Activated T-cell treated with anti-CD3 and anti-CD28 coated beads, Interleukin-2, amount 50 U/mL, for 1 hour (primary cell): Measurements from ENCODE around the gene OR52I1.
A peak's percentile ranks its signal among the peaks of the same experiment; 100 is the strongest.

ENCODE experiments used
- DNase-seq: peaks from one replicate; pipeline ENCODE4 v3.0.0-alpha.2; 2020

Gene OR52I1, protein sequence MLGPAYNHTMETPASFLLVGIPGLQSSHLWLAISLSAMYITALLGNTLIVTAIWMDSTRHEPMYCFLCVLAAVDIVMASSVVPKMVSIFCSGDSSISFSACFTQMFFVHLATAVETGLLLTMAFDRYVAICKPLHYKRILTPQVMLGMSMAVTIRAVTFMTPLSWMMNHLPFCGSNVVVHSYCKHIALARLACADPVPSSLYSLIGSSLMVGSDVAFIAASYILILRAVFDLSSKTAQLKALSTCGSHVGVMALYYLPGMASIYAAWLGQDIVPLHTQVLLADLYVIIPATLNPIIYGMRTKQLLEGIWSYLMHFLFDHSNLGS

GRCh38 chr11:4593739-4594138 is at the start of gene OR52I1:
Gene OR52I1, plus strand, starts transcription at chr11:4594039. Its CDS starts 0 bp downstream, at chr11:4594039.
- DNase-seq, result no peak

DNA sequence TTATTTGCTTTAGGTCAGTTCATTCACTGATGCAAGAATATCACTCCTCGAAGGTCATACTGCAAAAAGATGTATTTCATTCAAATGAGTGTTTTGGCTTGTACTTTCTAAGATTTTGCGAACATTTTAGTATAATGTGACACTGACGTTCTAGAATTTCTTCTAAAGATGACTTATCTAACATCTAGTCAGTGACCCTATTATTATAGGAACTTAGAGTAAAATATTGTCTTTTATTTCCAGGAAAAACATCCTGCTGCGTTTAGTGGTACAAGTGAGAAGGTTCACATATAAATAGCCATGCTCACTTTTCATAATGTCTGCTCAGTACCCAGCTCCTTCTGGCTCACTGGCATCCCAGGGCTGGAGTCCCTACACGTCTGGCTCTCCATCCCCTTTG is 48.9 kb upstream of the OR52I1 start, which contains the start of gene OR52M1:
TSS of gene OR52M1 (plus strand) at position 301 of the 400 bp plus-strand sequence. CDS start at position 301, 0 bp downstream.
- DNase-seq, result no peak

GRCh38 chr11:4546878-4547277 is 47.0 kb upstream of the OR52I1 start:
- DNase-seq, result no peak

DNA sequence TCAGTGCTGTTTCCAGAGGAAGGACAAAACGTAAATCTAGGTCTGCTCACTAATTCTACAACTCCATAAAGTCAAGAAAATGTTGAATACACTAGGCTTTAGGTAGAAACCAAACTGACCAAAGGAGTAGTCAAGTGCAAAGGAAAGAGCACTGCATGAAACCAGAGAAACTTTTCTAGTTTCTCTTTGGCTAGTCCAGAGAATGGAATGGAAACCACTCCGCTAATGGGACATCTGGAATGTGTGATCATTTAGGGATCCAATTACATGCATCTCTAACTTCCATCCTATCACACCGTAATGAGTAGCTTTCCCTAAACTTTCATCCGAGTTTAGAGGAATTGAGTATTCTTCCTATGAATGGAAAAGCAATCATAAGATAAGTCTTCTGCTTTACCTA is 46.4 kb upstream of the OR52I1 start:
- DNase-seq, result no peak

DNA sequence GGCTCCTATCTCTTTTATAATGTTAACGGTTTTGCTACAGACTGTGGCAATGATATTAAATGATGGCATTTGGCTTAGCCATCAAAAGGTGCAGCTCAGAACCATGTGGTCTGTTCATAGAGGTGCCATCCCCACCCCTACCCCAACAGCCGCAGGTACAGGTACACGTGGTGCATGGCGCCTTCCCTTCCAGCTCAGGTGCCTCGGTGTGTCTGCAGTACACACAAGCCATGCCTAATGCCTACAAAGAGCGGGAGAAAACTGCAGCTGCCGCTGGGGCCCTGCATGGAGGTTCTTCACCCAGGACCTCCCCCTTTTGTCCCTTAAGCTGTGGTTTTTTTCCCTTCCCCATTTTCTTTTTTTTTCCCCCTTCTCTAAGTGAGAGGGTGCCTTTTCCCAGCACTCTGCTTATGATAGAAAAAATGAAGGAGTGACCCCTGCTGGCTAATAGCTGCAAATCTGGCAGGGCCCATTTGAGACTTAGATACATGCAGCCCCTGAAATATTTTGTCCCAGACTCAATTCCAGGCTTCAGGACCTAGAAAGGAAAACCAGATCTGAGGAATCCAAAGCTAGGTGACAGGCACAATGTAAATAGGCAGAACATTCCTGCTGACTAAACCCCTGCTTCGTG is 42.4 kb upstream of the OR52I1 start:
- no peak for DNase-seq

DNA sequence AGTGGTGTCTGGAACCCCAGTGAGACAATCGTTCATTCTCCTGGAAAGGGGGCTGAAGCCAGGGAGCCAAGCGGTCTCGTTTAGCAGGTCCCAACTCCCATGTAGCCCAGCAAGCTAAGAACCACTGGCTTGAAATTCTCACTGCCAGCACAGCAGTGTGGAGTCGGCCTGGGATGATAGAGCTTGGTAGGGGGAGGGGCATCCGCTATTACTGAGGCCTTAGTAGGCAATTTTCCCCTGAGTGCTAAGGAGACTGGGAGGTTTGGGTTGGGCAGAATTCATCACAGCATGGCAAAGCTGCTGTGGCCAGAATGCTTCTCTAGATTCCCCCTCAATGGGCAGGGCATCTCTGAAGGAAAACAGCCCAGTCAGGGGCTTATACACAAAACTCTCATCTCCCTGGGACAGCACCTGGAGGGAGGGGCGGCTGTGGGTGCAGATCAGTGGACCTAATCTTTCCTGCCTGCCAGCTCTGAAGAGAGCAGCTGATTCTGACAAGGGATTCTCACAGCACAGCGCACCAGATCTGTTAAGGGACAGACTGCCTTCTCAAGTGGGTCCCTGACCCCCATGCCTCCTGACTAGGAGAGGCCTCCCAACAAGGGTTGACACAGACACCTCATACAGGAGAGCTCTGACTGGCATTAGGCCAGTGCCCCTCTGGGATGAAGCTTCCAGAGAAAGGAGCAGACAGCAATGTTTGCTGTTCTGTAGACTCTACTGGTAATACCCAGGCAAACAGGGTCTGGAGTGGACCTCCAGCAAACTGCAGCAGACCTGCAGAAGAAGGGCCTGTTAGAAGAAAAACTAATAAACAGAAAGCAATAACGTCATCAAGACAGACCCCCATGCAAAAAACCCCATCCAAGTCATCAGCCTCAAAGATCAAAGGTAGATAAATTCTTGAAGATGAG is 34.1 kb upstream of the OR52I1 start:
- no peak for DNase-seq

DNA sequence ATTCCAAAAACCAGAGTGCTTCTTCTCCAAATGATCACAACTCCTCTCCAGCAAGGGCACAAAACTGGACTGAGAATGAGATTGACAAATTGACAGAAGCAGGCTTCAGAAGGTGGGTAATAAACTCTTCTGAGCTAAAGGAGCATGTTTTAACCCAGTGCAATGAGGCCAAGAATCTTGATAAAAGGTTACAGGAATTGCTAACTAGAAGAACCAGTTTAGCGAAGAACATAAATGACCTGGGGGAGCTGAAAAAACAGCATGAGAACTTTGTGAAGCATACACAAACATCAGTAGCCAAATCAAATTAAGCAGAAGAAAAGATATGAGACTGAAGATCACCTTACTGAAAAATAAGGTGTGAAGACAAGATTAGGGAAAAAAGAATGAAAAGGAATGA is 33.4 kb upstream of the OR52I1 start:
- no peak for DNase-seq

DNA sequence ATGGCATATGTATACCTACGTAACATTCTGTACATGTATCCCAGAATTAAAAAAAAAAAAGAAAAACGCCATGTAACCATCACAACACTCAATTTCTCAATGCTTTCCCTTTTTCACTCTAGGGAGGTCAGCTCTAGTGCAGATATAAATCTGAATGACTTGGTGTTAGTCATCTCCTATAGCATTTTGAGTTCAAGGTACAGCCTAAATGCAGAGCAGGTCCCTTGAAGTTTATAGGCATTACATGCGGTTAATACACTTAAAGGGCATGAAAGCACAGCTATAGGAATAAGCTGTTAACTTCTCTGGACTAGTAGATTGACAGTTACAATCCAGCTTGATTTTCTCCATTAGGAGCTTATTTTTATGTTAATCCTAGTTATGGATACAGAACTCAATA is 28.5 kb upstream of the OR52I1 start:
- no peak for DNase-seq

GRCh38 chr11:4569075-4569474 is 24.8 kb upstream of the OR52I1 start:
- DNase-seq, result no peak

DNA sequence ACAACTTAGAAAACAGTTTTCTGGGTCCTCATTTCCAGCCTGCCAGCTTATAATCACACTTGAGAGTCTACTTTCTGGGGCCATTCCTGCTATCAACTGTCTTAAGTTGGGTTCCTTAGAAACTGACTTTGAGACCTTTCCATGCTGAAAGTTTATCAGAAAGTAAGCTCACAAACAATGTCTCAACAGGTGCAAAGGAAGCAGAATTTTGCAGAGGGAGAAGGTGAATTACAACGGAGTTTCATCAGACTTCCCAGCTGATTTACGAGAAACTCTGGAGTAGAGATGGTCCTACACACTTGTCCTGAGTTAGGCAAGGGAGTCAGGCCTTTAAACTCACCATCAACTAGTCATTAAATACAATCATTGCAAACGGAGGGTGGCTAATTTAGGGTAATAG is 17.0 kb upstream of the OR52I1 start:
- DNase-seq, result no peak

DNA sequence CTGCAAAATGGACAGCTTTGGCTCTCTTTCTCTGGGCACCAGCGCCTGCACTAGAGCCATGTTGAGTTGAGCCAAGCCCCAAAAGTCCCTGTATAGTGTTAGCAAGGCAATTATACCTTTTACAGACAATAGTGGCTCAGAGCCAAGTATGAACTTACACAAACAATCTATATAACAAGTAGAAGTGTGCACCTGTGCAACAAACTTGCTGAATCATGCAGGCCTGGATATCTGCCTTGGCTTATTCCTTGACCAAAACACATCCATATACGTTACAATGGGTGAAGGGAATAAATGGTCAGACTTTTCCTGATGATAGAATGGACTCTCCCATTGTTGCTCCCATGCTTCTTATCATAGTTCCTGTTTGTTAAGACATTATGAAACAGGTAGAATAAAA is 16.1 kb upstream of the OR52I1 start:
- DNase-seq, result no peak

- no peak for DNase-seq
Measured at GRCh38 chr11:4578624-4579023, 15.2 kb upstream of the OR52I1 start.

- DNase-seq, result no peak
Measured at GRCh38 chr11:4580124-4580523, 13.7 kb upstream of the OR52I1 start.

DNA sequence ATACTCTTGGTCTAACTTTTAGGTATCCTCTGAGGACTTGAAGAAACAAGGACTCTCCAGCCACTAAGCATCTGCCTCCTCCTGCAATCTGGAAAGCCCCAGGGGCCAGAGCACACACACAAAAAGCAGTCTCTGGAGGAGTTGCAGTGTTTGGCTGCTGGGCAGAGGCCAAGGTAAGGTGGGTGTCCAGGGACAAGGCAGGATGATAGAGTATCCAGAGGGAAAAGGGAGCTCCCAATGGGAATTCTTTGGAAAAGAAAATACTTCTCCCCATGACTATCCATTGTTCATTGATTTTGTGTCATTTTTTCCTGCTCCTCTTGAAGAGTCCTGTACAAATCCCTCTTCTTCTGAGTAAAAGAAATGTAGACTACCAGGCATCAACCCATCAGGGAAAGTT is 12.4 kb upstream of the OR52I1 start, which contains the start of gene OR52I2:
TSS of gene OR52I2 (plus strand) at position 301 of the 400 bp plus-strand sequence.
- DNase-seq, result no peak

DNA sequence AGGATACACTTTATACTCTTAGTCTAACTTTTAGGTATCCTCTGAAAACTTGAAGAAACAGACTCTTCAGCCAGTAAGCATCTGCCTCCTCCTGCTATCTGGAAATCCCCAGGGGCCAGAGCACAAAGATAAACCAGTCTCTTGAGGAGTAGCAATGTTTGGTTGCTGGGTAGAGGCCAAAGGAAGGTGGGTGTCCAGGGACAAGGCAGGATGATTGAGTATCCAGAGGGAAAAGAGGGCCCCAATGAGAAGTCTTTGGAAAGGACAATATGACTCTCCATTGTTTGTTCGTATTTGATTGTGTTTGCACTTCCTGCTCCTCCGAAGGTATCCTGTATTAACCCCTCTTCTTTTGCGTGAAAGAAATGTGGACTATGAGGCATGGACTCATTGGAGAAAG is 4.8 kb upstream of the OR52I1 start:
- DNase-seq, result no peak

DNA sequence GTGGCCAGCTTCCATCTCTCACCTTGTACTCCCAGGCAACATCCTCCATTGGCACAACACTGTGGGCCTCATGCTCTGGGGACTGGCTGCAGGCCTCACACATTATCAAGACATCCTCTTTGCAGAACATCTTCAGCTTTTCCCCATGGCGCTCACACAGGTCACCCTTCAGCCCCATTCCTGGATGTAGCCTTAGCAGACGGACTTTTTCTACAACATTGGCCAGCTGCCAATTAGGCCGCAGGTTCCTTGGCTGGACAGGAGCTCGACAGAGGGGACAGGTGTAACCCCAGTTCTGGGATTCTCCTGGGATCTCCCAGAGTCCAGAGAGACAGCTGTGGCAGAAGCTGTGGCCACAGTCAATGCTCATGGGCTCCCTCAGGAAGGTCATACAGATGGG is 11.2 kb downstream of the OR52I1 start:
- no peak for DNase-seq

DNA sequence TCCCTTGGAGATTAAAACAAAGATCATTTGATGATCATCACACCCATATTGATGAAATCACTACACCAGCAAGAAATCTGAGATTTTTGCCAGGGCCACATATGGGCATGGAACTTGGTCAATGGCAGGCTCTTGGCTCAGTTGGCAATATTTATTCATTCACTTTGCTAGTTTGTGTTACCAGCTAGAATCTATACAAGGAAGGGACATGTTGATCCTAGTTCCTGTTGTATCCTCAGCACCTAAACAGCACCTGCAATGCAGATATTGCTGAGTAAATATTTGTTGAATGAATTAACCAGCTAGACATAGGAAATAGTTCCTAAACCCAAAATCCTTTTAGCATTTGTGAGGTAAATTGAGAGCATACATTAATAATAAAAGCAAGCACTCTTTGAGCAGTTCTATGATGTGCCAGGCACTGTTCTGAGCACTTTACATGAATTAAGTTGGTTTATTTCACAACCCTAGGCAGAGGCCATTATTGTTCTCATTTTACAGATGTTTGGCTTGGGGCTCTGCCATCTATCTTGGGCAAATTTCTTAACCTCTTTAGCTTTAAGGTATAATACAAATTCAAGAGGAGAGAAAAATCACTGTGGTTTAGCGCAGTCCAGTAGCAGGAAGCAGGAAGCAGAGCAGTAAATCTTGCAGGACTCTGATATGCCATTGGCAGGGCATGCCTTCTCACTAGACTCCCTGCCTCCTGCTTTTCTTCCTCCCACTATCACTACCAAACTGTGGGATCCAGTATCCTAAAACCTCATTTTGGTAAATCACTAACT is 12.6 kb downstream of the OR52I1 start:
- no peak for DNase-seq

DNA sequence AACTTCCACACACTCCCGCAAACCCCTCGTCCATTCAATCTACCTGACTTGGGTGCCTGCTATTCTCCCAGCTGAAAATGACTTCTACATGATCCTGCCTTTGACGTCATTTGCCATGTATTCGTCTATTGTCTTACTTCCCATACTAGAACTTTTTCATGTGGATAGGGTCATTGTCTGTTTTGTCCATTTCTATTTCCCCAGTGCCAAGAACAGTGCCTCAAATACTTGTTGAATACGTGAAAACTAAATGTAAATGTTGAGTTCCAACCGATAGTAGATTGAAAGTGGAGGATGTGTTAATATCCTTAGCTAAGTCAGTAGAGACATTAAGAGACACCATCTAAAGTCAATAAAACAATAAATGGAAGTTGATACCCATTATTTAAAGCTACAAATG is 13.3 kb downstream of the OR52I1 start:
- DNase-seq, result no peak

- DNase-seq, result peak; percentile 95
Measured at GRCh38 chr11:4607781-4608666, 14.2 kb downstream of the OR52I1 start, which contains the start of gene TRIM68. Gene TRIM68, minus strand, starts transcription at chr11:4608231. Its CDS starts 2,727 bp downstream, at chr11:4605504.

DNA sequence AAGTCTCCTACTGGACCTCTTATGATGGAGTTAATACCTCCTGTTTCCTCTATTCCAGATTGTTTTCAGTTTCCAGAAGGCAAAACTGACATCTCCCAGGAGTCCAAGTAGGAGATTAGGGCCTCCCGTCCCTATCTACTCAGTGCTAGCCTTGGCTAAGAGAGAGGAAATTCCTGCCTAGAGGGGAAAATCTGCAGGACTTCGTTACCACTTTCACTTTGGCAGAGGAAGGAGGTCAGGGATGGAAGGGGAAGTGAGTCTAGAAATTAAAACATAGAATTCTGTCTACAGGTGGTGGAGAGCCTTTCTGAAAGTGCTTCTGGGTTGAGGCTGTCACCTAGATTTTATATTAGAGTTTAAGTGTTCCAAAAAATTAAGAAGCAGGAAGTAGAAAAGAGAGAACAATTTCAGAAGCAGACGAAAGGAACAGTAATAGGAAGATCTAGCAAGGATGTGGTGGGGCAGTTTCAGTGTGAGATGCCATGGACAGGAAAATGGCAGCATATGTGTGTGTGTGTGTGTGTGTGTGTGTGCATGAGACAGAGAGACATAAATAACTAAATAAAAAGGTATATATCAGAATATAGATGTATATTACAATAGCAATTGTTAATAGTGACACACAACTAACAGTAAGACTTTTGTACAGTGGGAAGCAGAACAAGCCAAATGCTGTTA is 16.6 kb downstream of the OR52I1 start:
- no peak for DNase-seq

- DNase-seq, result no peak
Measured at GRCh38 chr11:4611986-4612385, 18.1 kb downstream of the OR52I1 start.
